Peyer's patch (tissue), 4 donors: ENCODE data around the gene MFSD6L.

Experiments used
- CTCF ChIP-seq, 6 experiments: fragments of 450-650 bp in 4 of 6; fragments of 200-600 bp in 2 of 6; sonication (generic) in 1 of 6; IDR thresholded peaks; one replicate each; pipeline ENCODE4 v1.5.1; 2017 to 2019; ENCODE audit warnings: antibody characterized with exemption in 6 of 6, mild to moderate bottlenecking in 3 of 6, moderate library complexity in 1 of 6
- POLR2A ChIP-seq, 2 donors: fragments of 450-650 bp; IDR thresholded peaks; one replicate each; pipeline ENCODE4 v1.5.1; 2017; ENCODE audit warnings: antibody characterized with exemption in 2 of 2, mild to moderate bottlenecking in 2 of 2, moderate library complexity in 2 of 2

- TF ChIP-seq CTCF (IDR thresholded peaks at IDR 0.05) (no peak), POLR2A (IDR thresholded peaks at IDR 0.05) (no peak)
Observed at GRCh38 chr17:8798176-8798845, 854 bp downstream of the MFSD6L start.
